ENCODE data around the gene VAMP7.

- TF ChIP-seq CTCF (conservative IDR thresholded peaks at IDR 0.05 in 1 of 2, IDR thresholded peaks at IDR 0.05 in 1 of 2; ENCODE audit: extremely low read depth in 1 of 2, insufficient read depth in 1 of 2, low read depth in 1 of 2, low read length in 2 of 2): no peak
- TF ChIP-seq EZH2 (IDR thresholded peaks at IDR 0.05; ENCODE audit: borderline replicate concordance, low read length): no peak
Observed at GRCh38 chrX:155877288-155877687, 3.9 kb upstream of the VAMP7 start.
